GM18951 (cell line): Measurements from ENCODE around the gene MN1.

Source experiments
- POLR2A ChIP-seq: IDR thresholded peaks from 4 replicates; pipeline ENCODE4 v1.6.1; 2011; ENCODE audit warnings: mild to moderate bottlenecking; ENCODE audit not compliant: insufficient read length, insufficient read depth; ENCODE audit errors: extremely low read depth
- in situ Hi-C: fragments of 300-500 bp; cut with MboI; formaldehyde crosslinking; loops from one replicate; pipeline ENCODE4 v1.12.0; 2022; ENCODE audit warnings: low sequenced_read_pairs, mixed read lengths, inconsistent platforms; ENCODE audit not compliant: unreplicated experiment

Gene MN1

DNA sequence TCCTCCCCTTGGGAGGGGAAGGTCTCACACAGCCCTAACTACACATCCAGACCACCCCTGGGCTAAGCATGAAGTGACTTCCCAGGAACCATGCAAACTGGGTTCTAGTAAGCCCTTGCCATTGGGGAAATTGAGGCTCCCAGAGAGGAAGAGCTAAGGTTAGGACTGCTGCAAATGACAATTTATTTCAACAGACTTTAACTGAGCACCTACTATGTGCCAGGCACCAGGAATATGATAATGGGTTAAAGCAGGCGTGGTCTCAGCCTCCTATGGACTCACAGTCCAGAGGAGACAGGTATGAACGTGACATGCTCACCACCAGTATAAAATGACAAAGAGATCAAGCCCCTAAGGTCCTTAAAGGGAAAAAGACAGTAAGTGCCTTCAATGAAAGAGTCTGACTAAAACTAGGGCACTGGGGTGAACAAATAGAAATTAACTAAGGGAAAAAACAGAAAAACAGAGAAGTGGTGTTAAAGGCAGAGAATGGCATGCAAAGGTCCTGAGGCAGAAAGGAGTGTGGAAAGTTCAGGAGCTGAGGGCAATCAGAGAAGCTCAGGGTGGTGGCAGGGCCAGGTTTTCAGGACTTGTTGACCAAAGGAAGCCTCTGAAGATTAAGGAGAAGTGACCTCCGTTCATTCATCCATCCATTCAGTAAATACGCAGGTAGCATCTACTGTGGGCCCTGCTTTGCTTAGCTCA, 14.4 kb upstream of the MN1 start:
- in situ Hi-C loops: no loop called here

DNA sequence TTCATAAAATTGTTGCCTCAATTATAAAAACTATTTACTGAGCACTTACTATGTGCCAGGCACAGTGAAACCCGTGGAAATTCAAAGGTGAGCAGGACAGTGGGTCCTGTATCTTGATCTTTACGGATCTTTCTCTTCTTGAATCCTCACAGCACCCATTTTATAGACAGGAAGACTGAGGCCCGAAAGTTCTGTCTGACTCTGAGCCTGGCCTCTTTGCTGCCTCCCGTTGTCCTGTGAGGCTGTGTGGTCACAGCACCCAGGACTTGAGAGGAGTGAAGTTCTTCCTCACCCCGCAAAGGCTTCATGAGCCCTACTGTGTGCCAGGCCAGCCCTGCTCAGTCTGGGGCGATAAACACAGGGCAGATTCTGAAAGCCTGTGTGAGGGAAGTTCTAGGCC, 13.4 kb upstream of the MN1 start:
- in situ Hi-C loops: no loop called here
- TF ChIP-seq POLR2A: no peak

More for the DNA sequence above, 14.4 kb upstream of the MN1 start:
- TF ChIP-seq POLR2A: no peak

DNA sequence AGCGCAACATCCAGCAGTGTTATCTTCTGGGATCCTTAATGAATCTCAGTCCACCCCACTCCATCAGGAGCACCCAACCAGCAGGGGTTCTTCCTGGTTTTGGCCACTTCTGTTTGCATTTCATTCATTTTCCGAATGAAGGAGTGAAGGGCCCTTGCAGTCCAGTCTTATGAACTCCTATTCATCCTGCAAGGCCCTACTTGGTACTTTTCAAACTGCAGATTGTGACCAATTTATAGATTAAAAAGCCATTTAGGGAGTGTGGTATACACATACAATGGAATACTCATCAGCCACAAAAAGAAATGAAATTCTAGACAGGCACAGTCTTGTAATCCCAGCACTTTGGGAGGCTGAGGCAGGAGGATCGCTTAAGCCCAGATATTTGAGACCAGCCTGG, 10.2 kb upstream of the MN1 start:
- TF ChIP-seq POLR2A: no peak
- in situ Hi-C loops: no loop called here

DNA sequence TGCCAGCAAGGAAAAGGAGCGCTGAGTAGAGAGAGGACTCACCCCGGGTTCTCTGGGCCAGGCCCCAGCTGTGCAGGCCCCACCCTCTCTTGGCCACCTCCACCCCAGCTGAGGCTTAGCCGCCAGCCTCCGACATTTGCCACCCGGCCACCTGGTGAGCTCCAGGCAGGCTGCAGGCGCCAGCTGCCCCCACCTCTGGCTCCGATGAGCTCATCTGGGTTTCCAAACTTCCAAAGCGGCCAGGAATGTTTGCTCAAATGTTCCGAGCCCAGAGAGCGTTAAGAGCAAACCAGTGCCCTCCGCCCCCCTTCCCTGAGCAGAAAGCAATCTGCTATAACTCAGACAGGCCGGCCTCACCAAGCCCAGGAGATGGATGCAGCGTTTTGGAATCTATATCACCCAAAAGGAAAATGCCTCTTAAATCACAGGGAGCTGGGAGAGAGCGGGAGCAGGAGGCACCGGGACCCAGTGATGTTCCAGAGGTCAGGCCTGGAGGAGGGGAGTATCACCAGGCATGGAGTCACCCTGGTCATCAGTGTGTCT, 9.1 kb upstream of the MN1 start:
- TF ChIP-seq POLR2A: no peak
- in situ Hi-C loops: no loop called here

DNA sequence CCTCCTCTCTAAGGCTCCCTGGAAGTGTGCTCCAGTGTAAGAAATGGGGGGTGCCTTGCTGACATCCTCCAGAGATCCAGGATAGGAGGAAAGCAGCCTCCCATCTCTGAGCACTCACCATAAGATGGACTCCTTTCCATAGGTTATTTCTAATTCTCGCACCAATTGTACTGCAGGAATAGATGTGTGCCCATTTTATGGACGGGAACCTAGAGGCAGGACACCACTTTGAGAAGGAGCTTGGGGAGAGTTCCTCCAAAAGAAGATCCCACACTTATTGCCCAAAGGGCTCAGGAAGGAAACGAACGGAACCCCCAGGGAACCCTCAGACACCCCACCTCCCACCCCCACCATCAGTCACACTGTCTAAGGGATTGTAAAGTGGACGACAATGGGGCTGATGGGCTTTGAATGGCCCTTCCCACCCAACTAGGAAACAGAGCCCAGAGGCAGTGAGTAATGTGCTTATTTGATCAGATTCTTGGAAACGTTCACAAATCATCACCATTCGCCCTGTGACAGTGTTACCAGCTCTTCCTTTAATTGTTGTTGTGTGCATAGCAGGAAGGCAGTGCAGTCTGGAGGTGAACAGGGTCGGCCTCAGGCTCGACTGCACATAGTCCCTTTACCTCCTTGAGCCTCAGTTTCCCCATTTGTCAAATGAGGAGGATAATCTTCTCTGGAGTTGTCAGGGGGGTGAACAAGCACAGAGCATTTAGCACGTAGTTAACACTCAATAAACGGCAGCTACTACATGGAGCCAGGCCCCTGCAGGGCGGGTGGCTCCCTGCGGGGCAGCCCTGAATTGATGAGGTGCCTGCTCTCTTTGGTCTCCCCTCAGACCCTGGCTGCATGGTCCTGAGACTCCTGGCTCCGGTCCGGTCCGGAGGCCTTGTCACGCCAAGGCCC, 8.4 kb upstream of the MN1 start:
- in situ Hi-C loops: no loop called here
- no peak for TF ChIP-seq POLR2A

DNA sequence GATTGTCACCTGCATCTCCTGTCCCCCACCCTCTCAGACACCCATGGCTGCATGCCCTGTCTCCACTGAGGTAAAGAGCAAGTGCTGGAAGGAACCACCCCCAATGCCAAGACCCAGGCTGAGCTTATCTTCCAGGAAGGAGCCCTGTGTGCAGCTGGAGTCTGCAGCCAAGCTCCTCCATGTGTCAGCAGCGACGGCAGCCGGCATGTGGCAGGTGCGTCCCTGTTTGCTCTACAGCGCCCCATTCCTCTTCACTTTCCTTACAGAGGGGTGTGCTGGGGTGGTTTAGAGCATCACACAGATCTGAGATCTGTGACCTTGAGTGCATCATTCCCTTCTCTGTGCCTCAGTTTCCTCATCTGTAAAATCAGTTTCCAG, 7.7 kb upstream of the MN1 start:
- no peak for TF ChIP-seq POLR2A
- in situ Hi-C loops: no loop called here

DNA sequence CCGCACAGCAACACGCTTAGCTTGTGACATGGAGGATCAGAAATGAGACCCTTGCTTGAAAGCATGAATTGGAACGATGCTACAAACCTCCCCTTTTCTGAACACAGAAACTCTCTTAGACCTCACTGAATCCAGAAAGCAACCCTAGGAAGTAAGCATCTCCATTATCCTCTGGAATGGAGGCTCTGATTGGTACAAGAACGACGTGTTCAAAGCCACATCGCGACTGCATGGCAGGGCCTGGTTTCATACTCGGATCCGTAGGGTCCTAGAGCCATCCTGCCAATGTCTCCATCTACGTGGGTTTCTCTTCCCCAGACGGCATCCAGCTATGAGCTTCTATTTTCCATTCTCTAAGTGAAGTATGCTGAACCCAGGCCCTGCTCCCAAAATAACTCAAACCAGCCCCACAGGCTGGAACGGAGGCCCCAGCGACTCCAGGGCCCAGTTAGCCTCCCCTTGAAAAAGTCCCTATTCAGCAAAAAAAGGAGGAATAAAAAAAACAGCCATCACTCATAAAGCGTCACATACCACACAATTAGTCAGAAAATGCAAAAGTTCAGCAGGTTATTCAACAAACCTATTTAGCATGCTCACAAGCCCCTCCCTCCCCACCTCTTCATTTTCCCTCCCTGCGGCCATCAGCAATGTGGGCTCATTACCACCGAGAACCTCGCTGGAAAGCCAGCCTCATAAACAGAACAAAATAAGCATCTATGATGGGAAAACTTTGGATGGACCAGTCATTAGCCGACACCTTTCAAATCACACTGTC, 7.1 kb upstream of the MN1 start:
- in situ Hi-C loops: no loop called here
- no peak for TF ChIP-seq POLR2A

DNA sequence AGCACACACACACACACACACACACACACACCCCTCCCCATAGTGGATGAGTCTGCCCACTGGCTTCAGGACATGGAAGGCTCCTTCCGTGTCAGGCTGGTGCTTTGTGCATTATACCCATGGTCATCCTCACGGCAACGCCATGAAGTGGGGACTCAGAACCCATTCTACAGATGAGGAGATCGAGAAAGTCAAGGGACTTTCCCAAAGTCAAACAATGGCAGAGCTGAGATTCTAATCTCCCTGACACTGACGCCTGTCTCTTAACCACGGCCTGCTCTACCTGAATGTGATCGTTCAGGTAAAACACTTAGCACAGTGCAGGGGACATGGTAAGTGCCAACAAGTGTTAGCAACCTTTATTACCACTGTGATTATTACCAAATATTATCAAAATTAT, 4.3 kb upstream of the MN1 start:
- in situ Hi-C loops: no loop called here
- no peak for TF ChIP-seq POLR2A

DNA sequence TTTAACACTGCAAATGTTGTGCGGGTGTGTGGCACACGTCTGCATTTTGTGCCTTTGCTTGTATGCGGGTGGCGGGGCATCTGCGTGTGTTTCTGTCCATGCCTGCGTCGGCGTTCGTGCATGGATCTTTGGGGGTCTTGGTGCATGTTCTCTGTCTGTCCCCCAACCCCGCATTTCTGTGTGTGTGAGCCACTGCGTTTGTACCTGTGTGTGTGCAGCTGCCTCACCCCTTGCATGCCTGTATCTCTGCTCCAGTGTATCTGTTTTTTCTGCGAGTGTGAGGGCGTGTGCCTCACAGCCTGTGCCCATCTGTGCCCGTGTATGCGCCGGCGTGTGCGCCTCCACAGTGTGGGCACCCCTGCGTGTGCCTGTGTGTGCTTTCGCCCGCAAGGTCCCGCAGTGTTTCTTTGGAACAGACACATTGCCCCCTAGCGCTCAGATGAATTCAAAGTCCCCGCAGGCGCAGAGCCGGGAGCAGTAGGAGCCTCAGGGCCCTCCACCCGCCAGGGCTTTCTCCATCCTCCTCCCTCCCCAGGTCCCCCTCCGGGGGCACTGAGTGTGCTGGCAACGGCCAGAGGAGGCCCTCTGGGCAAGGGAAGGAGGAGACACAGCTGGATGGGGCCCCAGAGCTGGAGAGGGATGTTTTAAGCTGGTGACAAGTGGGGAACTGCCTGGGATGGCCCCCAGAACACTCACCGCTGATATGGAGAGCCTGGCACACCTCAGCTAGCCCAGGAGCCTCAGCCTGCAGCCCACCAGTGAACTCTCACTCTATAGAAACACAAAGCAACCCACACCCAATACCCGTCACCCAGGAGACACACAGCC, 3.1 kb upstream of the MN1 start:
- TF ChIP-seq POLR2A: no peak
- in situ Hi-C loops: no loop called here

DNA sequence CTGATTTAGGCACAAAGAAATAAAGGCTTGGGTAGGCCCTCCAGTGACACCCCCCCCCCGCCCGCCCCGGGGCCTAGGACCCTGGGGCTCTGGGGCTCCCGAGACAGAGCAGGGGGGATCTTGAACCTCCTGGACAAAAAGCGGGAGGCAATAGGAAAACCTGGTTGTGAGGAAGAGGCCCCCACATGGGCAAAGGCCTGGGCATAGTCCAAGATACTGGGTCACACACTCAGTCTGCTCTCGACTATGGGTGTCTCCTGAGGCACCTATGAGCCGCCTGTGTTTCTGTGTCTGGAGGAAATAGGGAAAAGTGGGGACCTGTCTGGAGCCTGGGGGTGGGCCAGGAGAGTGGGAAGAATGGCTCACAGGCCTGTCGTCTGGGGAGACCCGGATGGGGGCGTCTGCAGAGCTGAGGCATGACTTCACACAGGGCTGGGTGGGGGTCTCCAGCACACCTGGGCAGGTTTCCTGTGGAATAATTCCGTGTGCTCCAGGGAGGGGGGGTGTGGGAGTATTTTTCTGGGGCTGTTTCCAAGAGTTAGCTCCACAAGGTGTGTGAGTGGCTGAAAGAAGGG, 2.4 kb upstream of the MN1 start:
- in situ Hi-C loops: no loop called here
- TF ChIP-seq POLR2A: no peak

DNA sequence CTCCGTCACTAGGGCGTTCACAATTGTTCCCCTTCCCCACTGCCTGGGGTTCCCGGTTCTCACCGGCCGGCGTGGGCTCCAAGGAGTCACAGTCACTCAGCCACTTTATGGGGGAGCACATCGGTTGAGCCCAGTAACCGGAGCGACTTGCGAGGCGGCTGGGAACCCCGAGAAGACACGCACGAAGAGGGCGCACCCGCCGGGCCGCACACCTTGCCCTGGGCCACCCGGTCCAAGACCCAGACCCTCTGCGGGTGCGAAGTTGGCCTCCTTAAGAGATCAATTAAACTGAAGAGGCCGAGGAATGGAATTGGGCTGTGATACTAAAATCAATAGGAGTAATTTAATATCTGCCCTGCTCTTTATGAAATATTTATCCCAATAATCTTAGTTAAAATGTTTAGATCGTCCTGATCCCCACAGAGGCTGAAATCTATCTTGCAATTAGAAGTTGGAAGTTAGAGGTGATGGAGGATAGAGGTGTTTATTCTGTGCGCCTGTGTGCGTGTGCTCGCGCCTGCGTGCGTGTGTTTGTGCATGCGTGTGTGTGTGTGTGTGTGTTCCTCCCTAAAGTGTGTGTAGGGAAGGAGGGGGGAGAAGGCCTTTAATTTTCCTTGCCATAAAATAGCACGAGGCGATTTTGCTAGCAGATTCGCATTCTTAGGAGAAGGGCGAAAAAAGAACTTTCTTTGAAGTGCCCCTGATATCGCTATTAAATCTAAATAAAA, 954 bp upstream of the MN1 start:
- no peak for TF ChIP-seq POLR2A
- in situ Hi-C loops: no loop called here

DNA sequence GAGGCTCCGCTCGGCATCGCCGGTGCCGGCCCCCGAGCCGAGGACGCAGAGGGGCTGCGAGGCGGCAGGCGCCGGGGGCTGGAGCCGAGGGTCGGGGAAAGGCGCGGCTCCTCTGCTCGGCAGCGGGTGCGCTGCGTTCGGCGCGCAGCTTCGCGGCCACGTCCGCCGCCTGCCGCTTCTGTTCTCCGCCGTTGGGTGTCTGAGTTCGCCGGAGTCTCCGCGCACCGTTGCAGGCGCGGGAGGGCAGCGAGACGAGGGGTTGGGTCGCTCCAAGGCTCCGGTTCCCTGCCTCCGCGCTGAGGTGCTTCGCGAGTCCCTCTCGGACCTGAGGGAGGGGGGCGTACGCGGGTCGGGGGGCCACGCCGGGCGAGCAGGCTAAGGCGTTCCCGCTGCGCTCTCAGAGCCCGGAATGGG, 347 bp downstream of the MN1 start:
- TF ChIP-seq POLR2A: no peak
- in situ Hi-C loops: no loop called here
